COR-L47 (cell line): ENCODE results near the gene ARHGAP33.
A peak's percentile ranks its signal among the peaks of the same experiment; 100 is the strongest.

Source experiments
- DNase-seq: peaks from one replicate; lab custom pipeline; 2025; lab: John Stamatoyannopoulos, UW

ARHGAP33 gene, protein sequence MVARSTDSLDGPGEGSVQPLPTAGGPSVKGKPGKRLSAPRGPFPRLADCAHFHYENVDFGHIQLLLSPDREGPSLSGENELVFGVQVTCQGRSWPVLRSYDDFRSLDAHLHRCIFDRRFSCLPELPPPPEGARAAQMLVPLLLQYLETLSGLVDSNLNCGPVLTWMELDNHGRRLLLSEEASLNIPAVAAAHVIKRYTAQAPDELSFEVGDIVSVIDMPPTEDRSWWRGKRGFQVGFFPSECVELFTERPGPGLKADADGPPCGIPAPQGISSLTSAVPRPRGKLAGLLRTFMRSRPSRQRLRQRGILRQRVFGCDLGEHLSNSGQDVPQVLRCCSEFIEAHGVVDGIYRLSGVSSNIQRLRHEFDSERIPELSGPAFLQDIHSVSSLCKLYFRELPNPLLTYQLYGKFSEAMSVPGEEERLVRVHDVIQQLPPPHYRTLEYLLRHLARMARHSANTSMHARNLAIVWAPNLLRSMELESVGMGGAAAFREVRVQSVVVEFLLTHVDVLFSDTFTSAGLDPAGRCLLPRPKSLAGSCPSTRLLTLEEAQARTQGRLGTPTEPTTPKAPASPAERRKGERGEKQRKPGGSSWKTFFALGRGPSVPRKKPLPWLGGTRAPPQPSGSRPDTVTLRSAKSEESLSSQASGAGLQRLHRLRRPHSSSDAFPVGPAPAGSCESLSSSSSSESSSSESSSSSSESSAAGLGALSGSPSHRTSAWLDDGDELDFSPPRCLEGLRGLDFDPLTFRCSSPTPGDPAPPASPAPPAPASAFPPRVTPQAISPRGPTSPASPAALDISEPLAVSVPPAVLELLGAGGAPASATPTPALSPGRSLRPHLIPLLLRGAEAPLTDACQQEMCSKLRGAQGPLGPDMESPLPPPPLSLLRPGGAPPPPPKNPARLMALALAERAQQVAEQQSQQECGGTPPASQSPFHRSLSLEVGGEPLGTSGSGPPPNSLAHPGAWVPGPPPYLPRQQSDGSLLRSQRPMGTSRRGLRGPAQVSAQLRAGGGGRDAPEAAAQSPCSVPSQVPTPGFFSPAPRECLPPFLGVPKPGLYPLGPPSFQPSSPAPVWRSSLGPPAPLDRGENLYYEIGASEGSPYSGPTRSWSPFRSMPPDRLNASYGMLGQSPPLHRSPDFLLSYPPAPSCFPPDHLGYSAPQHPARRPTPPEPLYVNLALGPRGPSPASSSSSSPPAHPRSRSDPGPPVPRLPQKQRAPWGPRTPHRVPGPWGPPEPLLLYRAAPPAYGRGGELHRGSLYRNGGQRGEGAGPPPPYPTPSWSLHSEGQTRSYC

DNA sequence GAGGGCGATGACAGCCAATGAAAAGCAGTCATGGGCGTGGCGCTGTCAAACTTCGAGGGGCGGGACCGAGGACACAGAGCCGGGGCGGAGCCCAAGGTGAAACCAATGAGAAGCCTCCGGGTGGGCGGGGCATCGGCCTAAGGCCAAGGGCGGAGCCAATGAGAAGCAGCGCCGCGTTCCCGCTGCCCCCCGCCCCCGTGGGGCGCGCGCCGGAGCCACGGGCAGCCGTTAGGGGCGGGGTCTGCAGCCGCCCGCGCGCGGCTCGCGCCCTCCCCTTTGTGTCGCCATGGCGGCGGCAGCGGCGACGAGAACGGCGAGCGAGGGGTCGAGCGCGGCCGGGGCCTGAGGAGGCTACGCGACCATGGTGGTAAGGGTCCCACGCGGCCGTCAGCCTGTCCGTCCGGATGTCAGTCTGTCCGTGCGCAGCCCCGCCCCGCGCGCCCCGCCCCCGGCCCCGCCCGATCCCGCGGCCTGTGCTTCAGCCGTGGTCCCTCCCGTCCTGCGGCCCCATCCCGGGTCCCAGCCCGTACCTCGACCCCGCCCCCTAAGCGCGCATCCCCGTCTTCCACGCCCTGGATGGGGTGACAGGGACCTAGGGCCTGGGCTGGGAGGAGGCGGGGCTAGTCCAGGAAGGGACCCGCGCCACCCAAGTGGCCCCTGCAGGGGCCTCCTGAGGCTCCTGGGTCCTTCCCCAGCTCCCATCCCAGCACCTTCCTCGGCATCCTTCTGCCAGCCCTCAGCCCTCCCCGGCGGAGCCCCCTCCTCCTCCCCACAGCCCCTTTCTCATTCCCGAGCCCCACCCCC is at the start of gene ARHGAP33:
Gene ARHGAP33 (plus strand): TSS at position 267 of the 804 bp plus-strand sequence. CDS start 95 bp downstream, at position 362.
- DNase-seq: peak; percentile 99

DNA sequence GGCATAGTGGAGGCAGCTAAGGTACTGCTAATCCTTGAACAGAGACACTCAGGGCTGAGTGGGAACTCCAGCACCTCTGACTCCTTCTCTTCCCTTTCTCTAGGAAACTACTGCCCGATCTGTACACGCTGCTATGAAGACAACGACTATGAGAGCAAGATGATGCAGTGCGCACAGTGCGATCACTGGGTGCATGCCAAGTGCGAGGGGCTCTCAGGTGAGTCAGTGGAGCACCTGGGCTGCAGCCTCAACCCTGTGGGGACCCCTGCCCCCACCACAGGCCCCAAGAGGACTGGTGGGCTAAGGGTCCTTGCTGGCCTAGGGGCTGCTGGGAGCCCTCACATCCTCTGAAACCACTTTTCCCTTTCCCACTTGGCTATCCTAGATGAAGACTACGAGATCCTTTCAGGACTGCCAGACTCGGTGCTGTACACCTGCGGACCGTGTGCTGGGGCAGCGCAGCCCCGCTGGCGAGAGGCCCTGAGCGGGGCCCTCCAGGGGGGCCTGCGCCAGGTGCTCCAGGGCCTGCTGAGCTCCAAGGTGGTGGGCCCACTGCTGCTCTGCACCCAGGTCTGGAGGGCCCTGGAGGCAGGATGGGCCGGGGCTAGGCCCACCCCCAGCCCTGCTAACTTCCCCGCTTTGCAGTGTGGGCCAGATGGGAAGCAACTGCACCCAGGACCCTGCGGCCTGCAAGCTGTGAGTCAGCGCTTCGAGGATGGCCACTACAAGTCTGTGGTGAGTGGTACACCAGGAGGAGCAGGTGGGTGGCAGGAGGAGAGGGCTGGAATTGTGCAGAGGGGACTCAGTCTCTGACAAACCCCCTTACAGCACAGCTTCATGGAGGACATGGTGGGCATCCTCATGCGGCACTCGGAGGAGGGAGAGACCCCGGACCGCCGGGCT is 48.1 kb upstream of the ARHGAP33 start:
- DNase-seq: no peak

DNA sequence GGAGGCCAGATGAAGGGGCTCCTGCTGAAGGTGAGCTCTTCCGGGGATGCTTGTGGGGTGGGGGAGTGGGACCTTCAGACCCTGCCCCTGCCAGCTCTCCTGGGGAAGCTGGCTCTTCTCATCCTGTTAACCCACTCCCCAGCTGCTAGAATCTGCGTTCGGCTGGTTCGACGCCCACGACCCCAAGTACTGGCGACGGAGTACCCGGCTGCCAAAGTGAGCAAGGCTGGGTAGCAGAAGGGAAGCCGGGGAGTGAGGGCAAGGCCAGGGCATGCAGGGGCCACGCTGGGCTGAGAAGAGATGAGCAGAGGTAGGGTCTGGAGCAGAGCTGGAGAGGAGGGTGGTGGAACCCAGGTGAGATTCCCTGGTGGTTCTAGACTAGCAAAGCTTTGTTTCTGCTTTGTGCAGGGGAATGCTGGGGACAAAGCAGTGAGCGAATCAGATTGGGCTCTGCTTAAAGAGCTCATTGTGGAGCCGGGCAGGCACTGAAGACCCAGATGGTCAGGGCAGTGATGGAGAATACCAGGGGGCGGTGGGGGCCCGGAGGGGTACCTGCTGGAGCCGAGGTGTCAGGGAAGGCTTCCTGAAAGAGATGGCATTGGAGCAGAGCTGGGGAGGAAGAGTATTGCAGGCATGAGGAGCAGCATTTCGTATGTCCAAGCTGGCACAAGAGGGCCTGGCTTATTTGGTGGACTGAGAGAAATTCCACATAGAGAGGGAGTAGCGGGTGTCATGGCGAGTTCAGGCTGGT is 47.2 kb upstream of the ARHGAP33 start:
- DNase-seq: no peak

- DNase-seq: no peak
Measured at GRCh38 chr19:35729021-35729420, 46.3 kb upstream of the ARHGAP33 start.

DNA sequence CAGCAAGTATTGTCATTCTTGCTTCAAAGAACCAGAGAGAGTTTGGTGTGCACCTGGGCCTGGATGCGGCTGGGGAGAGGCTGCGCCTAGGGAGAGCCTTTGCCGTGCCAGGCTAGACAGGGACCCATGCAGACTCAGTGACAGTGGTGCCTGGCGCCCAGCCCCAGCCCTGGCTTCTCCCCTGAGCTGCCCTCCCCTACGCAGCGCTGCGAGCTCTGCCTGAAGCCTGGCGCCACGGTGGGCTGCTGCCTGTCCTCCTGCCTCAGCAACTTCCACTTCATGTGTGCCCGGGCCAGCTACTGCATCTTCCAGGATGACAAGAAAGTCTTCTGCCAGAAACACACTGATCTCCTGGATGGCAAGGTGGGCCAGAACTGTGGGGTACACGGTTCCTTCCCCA is 45.6 kb upstream of the ARHGAP33 start:
- DNase-seq: no peak

- no peak for DNase-seq
Measured at GRCh38 chr19:35730326-35730725, 45.0 kb upstream of the ARHGAP33 start.

- DNase-seq: no peak
Measured at GRCh38 chr19:35731353-35731752, 44.0 kb upstream of the ARHGAP33 start.

DNA sequence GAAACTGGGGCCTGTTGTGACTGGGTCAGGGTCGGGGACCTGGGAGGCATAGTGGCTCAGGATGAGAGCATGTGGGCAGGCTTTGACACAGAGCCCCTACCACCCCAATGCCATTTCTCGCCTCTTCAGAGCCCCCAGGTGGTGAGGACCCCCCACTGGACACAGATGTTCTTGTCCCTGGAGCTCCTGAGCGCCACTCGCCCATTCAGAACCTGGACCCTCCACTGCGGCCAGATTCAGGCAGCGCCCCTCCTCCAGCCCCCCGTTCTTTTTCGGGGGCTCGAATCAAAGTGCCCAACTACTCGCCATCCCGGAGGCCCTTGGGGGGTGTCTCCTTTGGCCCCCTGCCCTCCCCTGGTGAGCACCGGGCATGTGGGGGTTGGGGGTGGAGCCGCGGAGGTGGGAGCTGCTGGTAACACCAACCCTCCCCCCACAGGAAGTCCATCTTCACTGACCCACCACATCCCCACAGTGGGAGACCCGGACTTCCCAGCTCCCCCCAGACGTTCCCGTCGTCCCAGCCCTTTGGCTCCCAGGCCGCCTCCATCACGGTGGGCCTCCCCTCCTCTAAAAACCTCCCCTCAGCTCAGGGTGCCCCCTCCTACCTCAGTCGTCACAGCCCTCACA is 43.5 kb upstream of the ARHGAP33 start:
- DNase-seq: no peak

- DNase-seq: no peak
Measured at GRCh38 chr19:35732540-35733179, 42.7 kb upstream of the ARHGAP33 start.

DNA sequence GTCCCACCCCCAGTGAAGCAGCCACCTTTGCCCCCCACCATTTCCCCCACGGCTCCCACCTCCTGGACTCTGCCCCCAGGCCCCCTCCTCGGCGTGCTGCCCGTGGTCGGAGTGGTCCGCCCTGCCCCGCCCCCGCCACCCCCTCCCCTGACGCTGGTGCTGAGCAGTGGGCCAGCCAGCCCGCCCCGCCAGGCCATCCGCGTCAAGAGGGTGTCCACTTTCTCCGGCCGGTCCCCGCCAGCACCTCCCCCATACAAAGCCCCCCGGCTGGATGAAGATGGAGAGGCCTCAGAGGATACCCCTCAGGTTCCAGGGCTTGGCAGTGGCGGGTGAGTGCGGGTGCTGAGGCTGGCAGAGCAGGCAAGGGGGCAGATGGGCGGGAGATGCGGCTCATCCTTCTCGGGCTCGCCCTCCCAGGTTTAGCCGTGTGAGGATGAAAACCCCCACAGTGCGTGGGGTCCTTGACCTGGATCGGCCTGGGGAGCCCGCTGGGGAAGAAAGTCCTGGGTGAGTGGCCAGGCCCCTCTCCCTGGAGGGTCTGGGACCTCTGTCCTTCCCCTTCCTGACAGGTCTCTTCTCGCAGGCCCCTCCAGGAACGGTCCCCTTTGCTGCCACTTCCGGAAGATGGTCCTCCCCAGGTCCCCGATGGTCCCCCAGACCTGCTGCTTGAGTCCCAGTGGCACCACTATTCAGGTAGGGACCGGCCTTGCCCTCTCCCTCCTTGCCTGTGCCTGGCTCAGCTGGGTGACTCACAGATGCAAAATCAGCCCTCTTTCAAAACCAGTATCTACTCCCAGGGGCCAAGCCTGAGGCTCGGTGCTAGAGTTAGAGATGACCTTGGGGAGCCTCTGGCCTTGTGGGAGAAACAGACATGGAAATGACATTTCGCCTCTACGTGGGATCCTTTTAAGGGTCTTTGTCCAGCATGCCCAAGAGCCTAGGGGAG is 41.9 kb upstream of the ARHGAP33 start:
- no peak for DNase-seq

- DNase-seq: no peak
Measured at GRCh38 chr19:35734273-35734672, 41.1 kb upstream of the ARHGAP33 start.

DNA sequence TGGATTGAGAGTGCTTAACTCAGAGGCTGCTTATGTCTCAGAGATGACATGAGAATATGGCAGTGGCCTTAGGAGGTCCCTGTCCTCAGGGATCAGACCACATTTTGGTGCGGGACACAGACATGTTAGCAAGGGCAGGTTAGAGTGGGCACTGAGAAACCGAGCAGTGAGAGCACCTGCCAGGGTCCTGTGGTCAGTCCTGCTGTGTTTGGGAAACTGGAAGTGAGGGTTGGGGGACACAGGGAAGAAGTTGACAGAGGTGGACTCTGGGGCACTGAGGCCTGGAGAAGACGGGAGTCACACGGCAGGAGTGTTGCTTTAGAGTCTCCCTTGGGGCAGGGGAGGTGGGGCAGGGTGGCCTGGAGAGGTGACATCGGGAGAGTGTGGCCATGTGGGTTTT is 40.5 kb upstream of the ARHGAP33 start:
- no peak for DNase-seq

- DNase-seq: no peak
Measured at GRCh38 chr19:35736913-35737886, 38.2 kb upstream of the ARHGAP33 start.

DNA sequence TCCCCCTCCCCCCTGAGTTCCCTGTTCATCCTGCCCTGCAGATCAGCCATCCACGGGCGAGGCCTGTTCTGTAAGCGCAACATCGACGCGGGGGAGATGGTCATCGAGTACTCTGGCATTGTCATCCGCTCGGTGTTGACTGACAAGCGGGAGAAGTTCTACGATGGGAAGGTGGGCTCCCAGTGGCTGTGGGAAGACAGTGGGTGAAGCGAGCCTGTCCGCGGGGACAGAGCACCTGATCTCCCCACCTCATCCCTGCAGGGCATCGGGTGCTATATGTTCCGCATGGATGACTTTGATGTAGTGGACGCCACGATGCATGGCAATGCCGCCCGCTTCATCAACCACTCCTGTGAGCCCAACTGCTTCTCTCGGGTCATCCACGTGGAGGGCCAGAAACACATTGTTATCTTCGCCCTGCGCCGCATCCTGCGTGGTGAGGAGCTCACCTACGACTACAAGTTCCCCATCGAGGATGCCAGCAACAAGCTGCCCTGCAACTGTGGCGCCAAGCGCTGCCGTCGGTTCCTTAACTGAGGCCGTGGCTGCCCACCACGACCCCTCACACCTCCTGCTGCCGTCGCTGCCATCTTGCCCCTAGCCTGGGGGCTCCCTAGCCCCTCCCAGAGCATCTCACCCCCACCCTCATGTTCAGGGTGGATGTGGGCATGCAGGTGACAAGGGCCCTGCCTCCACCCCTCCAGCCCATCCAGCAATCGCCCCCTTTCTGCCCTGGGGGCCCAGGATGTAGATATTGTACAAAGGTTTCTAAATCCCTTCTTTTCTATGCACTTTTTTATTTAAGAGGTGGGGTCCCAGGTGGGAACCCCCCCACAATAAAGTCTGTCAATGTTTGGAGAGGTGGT is 37.1 kb upstream of the ARHGAP33 start:
- DNase-seq: no peak

DNA sequence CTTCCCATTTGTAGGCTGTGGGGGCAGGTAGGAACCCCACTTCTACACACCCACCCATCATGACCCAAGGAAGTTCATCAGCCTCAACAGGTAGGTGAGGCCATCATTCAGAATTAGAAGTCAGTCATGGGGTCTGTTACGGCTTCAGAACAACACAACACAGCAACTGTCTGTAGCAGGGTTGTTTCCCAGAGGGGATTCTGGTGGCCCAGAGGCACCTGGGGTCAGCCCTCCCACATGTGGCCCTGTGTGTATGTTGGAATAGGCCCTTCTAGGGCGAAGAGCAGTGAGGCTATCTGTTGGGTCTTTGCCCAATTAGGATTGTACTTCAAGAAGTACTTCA is 36.5 kb upstream of the ARHGAP33 start:
- no peak for DNase-seq
